Measurements from ENCODE around the gene IL1RAPL1.

Gene IL1RAPL1

DNA sequence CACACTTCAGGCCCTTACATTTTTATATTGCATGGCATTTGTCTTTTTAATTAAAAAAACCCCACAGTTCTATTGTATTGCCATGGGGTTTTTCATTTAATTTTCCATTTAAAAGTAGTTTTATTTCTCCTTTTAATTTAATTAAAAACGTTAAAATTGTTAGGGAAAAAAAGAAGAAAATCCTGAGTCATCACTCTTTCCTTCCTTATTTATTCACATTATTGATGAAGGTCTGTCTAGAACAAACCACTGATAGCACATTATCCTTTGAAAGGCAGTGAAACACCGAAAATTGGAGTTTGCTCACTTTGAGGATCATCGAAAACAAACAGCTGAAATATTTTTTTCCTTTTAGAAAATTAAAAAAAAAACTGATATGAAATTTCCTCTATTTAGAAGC, 868.5 kb downstream of the IL1RAPL1 start:
- DNase-seq (ENCODE audit: low spot score) = no peak
- no peak overlapping the region for H3K27ac ChIP-seq
- TF ChIP-seq, protein P1, sequence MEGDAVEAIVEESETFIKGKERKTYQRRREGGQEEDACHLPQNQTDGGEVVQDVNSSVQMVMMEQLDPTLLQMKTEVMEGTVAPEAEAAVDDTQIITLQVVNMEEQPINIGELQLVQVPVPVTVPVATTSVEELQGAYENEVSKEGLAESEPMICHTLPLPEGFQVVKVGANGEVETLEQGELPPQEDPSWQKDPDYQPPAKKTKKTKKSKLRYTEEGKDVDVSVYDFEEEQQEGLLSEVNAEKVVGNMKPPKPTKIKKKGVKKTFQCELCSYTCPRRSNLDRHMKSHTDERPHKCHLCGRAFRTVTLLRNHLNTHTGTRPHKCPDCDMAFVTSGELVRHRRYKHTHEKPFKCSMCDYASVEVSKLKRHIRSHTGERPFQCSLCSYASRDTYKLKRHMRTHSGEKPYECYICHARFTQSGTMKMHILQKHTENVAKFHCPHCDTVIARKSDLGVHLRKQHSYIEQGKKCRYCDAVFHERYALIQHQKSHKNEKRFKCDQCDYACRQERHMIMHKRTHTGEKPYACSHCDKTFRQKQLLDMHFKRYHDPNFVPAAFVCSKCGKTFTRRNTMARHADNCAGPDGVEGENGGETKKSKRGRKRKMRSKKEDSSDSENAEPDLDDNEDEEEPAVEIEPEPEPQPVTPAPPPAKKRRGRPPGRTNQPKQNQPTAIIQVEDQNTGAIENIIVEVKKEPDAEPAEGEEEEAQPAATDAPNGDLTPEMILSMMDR (conservative IDR thresholded peaks at IDR 0.05; ENCODE audit: low read depth) = no peak
- POLR2A ChIA-PET (ENCODE audit: low non-redundant PET) = no interaction called here
- CTCF ChIA-PET = no interaction called here

DNA sequence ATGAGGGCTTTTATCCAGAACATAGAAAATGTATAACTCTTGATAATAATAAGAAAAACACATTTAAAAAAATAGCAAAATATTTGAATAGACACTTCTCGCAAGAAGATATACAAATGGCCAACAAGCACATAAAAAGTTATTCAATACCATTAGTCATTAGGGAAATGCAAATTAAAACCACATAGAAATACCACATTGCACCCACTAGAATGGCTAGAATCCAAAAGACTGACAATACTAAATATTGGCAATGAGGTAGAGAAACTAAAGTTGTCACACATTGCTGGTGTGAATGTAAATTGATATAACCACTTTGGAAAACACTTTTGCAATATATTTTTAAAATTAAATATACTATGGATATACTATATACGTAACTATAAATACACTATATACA, 873.8 kb downstream of the IL1RAPL1 start:
- CTCF ChIA-PET = no interaction called here
- no peak for DNase-seq (ENCODE audit: low spot score)
- POLR2A ChIA-PET (ENCODE audit: low non-redundant PET) = no interaction called here
- no peak overlapping the region for H3K27ac ChIP-seq
- TF ChIP-seq, protein P1 (conservative IDR thresholded peaks at IDR 0.05; ENCODE audit: low read depth) = no peak

DNA sequence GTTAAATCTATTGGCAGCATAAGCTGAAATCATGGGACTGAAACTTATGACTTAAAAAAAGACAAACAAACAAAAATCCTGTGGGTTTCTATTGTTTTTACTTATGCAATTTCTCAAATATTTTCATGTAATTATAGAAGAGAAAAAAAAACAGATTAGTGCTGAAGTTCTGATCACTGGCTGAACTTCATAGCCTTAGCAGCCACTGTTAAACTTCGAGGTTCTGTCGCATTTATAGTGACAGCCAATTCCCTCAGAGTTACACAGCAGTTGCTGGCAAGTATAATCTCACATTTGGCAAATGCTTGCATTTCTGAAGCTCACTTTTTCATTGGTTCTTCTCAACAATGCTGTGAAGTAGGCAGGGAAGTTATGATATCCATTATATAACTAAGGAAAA, 879.2 kb downstream of the IL1RAPL1 start:
- CTCF ChIA-PET = no interaction called here
- no peak overlapping the region for H3K27ac ChIP-seq
- POLR2A ChIA-PET (ENCODE audit: low non-redundant PET) = no interaction called here
- DNase-seq (ENCODE audit: low spot score) = no peak
- TF ChIP-seq, protein P1 (conservative IDR thresholded peaks at IDR 0.05; ENCODE audit: low read depth) = no peak

DNA sequence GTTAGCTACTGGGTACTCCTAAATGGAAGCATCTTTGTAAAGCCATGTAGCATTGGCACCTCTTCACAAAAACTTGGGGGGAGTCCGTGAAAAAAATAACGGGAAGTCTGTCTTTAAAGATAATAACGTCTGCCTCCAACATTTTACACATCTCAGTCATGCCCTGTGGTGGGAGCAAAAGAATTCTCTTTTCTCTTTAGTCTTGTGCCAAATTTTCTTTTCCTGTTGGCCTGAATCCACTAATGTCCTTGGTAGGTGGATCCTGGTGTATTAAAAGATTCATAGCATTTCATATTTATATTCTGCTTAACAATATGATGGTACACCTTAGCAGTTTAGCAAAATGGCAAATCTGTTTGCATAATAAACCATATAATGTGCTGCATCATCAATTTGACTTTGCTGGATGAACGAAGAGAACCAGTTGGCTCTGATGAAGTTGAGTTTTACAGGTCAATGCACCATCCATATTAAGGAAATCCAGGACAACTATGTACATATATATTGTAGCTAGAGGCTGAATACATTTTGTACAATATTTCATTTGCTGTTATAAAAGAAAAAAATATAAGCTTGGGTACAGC, 881.8 kb downstream of the IL1RAPL1 start:
- H3K27ac ChIP-seq = no peak overlapping the region
- CTCF ChIA-PET = interaction anchor here (0.6 kb wide), 1 partner anchor 35 kb away, joined by 3 read pairs; no protein-coding TSS in a partner anchor
- POLR2A ChIA-PET (ENCODE audit: low non-redundant PET) = no interaction called here
- DNase-seq (ENCODE audit: low spot score) = no peak
- TF ChIP-seq, protein P1 (conservative IDR thresholded peaks at IDR 0.05; ENCODE audit: low read depth) = no peak

DNA sequence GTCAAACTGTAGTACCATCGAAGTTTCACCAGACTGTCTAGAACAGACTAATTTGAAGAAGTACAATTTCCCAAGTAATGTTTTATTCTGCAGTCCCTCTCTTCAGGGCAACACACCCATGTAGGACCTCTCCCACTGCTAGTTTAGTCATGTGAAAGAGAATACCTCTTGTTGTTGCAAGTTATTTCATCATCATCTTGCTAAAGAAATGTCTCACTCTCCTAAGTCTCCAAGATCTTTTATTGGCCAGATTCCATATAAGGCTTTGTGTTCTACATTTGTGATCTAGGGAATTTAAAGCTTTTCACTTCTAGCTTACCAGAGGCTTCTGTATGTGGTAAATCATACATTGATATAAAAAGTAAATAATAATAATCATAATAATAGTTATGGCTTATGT, 882.8 kb downstream of the IL1RAPL1 start:
- H3K27ac ChIP-seq = no peak overlapping the region
- ChIA-PET CTCF (no interaction called here), POLR2A (ENCODE audit: low non-redundant PET) (no interaction called here)
- TF ChIP-seq, protein P1 (conservative IDR thresholded peaks at IDR 0.05; ENCODE audit: low read depth) = no peak
- DNase-seq (ENCODE audit: low spot score) = peak; percentile 17

DNA sequence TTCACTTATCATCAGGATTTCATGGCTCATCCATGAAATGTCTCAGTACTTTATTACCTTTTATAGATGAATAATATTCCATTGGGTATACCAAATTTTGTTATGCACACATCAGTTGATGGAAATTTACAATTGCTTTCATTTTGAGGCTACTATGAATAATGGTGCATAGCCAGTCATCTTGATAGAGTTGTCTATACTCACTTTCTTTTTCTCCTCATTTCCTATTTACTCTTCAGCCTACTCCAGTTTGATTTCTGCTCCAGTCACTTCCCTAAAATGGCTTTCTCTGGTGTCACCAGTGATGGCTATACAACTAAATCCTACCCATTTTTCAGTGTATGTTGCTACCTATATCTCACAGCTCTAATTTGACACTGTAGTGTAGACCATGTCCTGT, 884.6 kb downstream of the IL1RAPL1 start:
- H3K27ac ChIP-seq = no peak overlapping the region
- TF ChIP-seq, protein P1 (conservative IDR thresholded peaks at IDR 0.05; ENCODE audit: low read depth) = no peak
- POLR2A ChIA-PET (ENCODE audit: low non-redundant PET) = no interaction called here
- DNase-seq (ENCODE audit: low spot score) = no peak
- CTCF ChIA-PET = no interaction called here

Measured in RWPE1 (cell line).